Left lobe of liver (tissue), 2 donors: ENCODE measurements around the gene PLPP7. TPM values are rescaled to one million over a fixed set of nuclear protein-coding genes. Genes with fewer than 3 reads are reported as not detected.
"Not testable (repeated sequence)": the region's sequence is repeated elsewhere in the genome, so short reads cannot be mapped to it uniquely, and the experiment has no call there.

Source experiments
- ATAC-seq: fragments of 200-7000 bp; cut with Tn5 transposase; one replicate; pipeline ENCODE4 v1.9.1; 2020; ENCODE audit warnings: mild to moderate bottlenecking, moderate library complexity
- DNase-seq: peaks from one replicate; pipeline ENCODE4 v3.0.0-alpha.2; 2020; ENCODE audit warnings: low spot score
- total RNA-seq: library from RNA; stranded (reverse); gene quantifications from one replicate; pipeline ENCODE4 v1.2.1, GENCODE V29; 2021
- donor health status: DM: no; HTN: no; CAD: no; lungs with moderate emphysema.
- donor health status: DM: no; HTN: yes; CAD: no.

PLPP7 gene
- total RNA-seq, 1 donor from 2014 or later = 0.30 TPM

- ATAC-seq (no peak), DNase-seq (no peak)
These were observed 35.5 kb downstream of the PLPP7 start for GRCh38 chr9:131324736-131325679.

GRCh38 chr9:131329241-131329641, 39.7 kb downstream of the PLPP7 start:
- DNase-seq (no peak), ATAC-seq (no peak)

- ATAC-seq (no peak), DNase-seq (no peak)
These were observed 41.5 kb downstream of the PLPP7 start for GRCh38 chr9:131330814-131331600.

GRCh38 chr9:131331996-131332395, 42.5 kb downstream of the PLPP7 start:
- DNase-seq, ATAC-seq: not testable (repeated sequence)

GRCh38 chr9:131333771-131334628, 44.5 kb downstream of the PLPP7 start:
- ATAC-seq (no peak), DNase-seq (no peak)

- ATAC-seq = no peak
- no peak for DNase-seq
These were observed 45.3 kb downstream of the PLPP7 start for GRCh38 chr9:131334629-131335367.

GRCh38 chr9:131335368-131335755, 45.8 kb downstream of the PLPP7 start:
- ATAC-seq (no peak), DNase-seq (no peak)

GRCh38 chr9:131337131-131337848, 47.8 kb downstream of the PLPP7 start:
- ATAC-seq (no peak), DNase-seq (no peak)

- not testable (repeated sequence) for DNase-seq, ATAC-seq
These were observed 49.7 kb downstream of the PLPP7 start for GRCh38 chr9:131339212-131339611.

GRCh38 chr9:131344931-131345535, 55.5 kb downstream of the PLPP7 start:
- DNase-seq, ATAC-seq: not testable (repeated sequence)

- ATAC-seq = no peak
- no peak for DNase-seq
These were observed 57.0 kb downstream of the PLPP7 start for GRCh38 chr9:131346559-131346958.

- DNase-seq = no peak
- ATAC-seq = no peak
These were observed 58.0 kb downstream of the PLPP7 start for GRCh38 chr9:131347376-131348020.

- ATAC-seq = no peak
- no peak for DNase-seq
These were observed 59.4 kb downstream of the PLPP7 start for GRCh38 chr9:131348631-131349521.

- DNase-seq (no peak), ATAC-seq (peak; percentile 4)
These were observed 60.0 kb downstream of the PLPP7 start for GRCh38 chr9:131349522-131349880.

GRCh38 chr9:131349881-131350563, 60.5 kb downstream of the PLPP7 start:
- ATAC-seq = peak; percentile 99

GRCh38 chr9:131356479-131356878, 67.0 kb downstream of the PLPP7 start:
- not testable (repeated sequence) for DNase-seq
- peak; percentile 63 for ATAC-seq

More at GRCh38 chr9:131349881-131350563, 60.5 kb downstream of the PLPP7 start:
- peak; percentile 85 for DNase-seq

- DNase-seq (no peak), ATAC-seq (no peak)
These were observed 69.0 kb downstream of the PLPP7 start for GRCh38 chr9:131358556-131358955.
